GM21367 (cell line): ENCODE measurements around the gene FLNA.
"Not testable (repeated sequence)": the region's sequence is repeated elsewhere in the genome, so short reads cannot be mapped to it uniquely, and the experiment has no call there.

Experiments
- ATAC-seq: cut with Tn5 transposase; IDR thresholded peaks from one replicate; pipeline ENCODE4 v1.9.1; 2021; ENCODE audit not compliant: unreplicated experiment

Gene FLNA

DNA sequence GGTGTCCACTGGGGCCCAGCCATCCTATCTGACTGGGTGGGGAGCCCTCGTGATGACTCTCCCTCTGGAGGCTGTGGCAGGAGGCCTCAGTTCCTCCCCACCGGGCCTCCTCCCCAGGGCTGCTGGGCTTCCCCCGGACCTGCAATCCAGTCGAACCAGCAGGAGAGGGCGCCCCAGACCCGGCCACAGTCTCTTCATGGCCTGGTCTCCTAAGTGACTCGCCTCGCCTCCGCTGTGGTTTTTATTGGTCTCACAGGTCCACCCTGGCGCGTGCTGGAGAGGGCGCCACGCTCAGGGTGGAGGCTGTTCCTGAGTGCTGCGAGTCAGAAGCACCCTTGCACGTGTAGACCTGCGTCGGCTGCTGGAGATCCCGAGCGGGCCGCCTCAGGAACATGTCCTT, 30.8 kb downstream of the FLNA start:
- ATAC-seq = not testable (repeated sequence)

DNA sequence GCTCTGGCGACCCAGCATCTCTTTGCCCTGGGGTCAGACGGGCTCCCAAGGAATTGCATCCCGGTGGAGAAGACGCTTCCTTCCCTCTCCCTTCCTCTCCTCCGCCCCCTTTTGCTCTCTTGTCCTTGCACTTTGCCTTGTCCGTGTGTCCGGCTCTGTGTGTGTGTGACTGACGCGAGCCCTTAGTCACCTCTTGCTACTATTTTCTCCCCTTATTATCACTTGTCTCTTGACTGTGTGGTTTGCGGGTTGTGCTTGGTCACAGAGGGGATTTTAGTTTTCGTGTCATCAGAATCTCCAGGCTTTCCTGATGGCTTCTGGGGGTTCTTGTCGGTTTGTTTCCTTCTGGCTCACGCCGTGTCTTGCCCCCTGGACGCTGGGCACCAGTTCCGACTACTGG, 31.4 kb downstream of the FLNA start:
- ATAC-seq = not testable (repeated sequence)

- peak; percentile 64 for ATAC-seq
Measured at GRCh38 chrX:154341399-154342298, 32.8 kb downstream of the FLNA start.

DNA sequence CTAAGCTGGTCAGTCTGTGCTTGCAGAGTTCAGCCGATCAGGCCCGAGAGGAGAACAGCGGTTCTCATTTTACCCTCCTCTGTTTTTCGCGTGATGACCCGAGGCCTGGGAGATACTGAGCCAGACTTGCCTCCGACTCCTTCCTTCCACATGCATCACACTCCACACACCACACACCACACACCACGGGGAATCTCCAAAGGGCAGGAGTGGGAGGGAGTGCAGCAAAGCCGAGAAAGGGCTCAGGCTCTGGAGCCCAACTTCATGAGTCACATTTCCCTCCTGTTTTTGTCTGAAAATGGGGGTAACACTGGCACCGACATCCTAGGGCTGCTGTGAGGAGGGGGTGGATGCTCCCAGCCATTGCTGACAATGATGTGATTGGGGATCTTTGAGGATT, 39.9 kb downstream of the FLNA start:
- ATAC-seq = no peak

DNA sequence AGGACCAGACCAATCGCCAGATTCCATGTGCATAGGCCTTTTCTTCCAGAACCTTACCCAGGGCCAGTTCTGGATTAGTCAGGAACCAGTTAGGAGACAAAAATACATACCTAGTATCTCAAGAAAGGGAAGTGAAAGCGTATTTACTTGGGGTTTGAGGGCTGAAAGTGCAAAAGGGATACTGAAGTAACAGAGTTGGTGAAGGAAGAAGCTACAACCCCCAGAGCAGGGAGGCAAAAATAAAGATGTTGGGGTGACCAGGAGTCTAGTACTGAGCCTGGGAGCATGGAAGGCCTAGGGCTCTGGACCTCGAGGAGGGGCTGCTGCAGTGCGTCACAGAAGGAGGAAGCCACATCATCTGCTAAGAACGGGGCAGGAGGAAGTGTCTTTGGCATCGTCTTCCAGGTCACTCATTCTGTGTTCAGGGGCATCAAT, 40.6 kb downstream of the FLNA start:
- no peak for ATAC-seq

- ATAC-seq = no peak
Measured at GRCh38 chrX:154333116-154333515, 41.3 kb downstream of the FLNA start.

GRCh38 chrX:154332561-154332960, 41.9 kb downstream of the FLNA start:
- ATAC-seq = no peak

GRCh38 chrX:154329294-154329693, 45.1 kb downstream of the FLNA start:
- no peak for ATAC-seq

DNA sequence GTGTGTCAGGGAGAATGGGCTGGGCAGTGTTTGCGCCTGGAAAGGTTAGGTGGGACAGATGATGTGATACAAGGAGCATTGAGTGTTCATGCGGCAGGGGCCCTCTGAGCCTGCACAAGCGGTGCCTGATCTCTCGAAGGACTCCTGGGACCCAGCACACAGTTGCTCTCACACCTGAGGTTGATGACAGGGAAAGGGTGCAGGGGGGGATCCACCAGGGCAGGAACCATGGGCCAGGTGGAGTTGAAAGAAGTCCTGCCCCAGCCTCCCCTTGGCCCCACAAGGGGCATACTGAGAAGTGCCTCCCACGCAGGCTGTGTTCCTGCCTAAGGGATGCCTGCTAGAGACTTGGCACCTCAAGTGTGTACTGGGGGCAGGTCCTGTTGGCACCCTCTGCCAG, 45.8 kb downstream of the FLNA start:
- ATAC-seq = no peak

DNA sequence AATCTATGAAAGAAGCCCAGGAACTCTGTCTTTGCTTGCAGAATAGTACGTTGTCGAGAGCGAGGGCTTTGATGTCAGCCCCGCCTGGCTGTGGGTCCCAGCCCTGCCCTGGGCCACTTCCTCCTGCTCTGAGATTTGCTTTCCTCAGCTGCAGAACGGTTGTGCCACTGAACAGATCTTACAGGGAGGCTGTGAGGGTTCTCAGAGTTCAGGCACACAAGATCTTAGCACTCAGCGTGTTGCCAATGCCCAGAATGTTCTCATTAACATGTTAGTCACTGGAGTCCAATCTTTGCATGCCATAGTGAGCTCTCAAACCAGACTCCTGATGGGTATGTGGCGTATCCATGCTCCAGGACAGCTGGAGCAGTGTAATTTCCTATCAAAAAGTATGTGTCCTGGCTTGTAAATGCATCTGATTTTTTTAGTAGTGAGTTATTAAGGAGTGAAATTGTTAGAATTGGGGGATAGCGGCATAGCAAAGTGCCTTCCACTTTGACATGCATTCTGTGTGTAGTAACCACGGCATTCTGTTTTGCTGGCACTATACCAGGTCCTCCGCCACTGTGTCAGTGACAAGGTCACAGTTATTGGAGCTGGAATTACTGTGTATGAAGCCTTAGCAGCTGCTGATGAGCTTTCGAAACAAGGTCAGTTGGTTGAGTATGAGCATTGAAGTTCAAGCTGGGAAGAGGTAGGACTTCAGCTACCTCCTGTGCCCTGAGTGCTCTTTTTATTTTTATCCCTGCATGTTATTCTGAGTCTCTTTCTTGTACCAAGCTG, 47.2 kb downstream of the FLNA start:
- ATAC-seq = no peak

DNA sequence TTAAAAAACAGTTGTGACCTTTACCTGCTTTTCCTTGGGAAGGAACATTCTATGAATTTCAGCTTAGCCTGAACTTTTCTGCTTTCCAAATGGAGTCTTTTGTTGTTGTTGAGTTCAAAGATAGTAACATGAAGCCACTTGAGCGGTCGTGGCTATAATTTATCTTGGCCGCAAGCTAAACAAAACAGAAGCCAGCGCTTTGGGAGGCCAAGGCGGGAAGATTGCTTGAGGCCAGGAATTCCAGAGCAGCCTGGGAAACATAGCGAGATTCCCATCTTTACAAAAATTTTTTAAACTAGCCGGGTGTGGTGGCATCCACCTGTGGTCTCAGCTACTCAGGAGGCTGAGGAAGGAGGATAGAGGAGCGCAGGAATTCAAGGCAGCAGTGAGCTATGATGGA, 48.9 kb downstream of the FLNA start:
- ATAC-seq = no peak

DNA sequence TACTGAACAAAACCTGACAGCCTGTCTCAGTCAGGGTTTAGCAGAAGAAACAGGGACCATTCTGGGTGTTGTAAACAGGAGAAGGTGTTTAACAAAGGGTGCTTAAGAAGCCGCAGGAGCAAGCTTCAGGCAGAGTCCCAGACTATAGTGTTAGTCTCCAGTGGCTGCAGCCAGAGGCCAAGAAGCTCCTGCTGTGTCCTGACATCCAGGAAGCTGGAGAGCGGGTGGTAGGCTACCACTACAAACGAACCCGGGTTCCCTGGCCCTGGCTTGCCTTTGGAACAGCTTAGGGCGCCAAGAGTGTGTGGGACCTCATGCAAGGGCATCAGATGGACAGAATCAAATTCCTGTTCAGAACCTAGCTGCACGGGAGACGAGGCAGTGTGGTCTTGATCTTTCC, 50.9 kb downstream of the FLNA start:
- ATAC-seq = no peak

- ATAC-seq = no peak
Measured at GRCh38 chrX:154322890-154323289, 51.5 kb downstream of the FLNA start.

DNA sequence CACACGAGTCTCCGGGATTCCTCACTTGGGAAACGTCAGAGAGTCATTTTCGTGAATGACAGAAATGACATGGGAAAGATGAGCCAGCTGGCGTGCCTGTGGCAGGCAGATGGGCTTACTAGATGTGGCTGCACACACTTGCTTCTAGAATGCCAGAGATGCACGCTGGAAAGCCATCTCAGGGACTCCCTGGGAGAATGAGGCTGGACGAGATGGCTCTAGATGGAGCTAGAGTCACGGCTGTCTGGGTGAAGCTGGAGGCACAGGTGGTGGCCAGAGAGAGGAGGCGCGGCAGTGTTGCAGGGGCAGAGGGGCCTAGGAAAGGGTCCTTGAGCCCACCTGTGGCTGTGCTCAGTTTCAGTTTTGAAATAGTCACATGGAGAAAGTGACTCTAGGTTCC, 52.8 kb downstream of the FLNA start:
- ATAC-seq = no peak

DNA sequence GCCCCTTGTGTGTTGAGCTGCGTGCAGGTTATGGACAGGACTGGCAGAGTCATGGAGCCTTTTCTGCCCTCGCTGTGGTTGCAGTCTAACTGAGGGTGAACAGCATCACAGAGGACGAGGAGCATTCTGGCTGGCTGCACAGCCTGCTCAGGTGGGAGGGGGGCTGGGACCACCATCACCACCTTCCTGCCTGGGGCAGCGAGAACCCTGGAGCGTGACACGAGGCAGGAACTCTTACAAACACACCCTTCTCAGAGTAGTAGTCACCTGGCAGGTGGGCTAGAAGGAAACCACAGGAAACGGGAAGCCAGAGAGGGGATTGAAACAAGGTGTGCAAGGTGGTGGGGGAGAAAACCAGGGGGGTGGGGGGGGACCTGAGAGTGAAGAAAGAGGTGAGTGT, 53.3 kb downstream of the FLNA start:
- ATAC-seq = no peak

- no peak for ATAC-seq
Measured at GRCh38 chrX:154320406-154320805, 54.0 kb downstream of the FLNA start.

- ATAC-seq = no peak
Measured at GRCh38 chrX:154317391-154317995, 56.9 kb downstream of the FLNA start.

DNA sequence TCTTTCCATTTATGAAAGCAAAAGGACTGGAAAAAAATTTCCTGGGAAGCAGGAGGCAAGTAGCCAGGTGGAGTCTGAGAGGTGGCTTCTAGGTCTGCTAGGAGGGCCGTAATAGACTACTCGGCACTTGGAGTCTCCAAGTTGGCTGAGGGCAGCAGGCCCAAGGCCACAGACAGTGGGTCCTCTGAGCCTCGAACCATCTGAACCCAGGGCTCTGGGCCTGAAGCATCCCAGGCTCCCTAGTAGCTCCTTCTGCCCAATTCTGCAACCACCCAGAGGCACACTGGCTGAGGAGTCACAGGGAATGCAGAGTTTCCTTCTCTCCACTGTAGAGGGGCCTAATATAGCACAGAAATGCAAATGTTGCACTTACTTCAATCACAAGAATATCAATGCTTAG, 59.0 kb downstream of the FLNA start:
- ATAC-seq = no peak

DNA sequence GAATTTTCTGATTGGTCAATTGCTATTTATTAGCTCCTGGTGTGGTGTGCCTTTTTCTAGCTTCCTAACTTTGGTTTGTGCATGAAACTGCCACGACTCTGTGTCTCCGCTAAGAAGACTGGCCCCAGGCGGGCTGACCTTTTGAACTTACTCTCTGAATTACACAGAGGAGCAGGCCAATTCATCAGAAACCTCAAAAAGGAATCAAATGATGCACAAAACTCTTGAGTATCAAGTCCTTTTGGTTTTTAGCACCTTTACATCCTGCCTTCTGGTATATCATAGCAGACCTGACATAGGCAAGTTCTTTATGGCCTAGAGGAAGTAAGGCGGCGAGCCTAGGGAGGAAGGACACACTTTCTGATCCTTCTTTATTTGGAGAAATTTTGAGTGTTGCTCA, 61.3 kb downstream of the FLNA start:
- ATAC-seq = no peak

DNA sequence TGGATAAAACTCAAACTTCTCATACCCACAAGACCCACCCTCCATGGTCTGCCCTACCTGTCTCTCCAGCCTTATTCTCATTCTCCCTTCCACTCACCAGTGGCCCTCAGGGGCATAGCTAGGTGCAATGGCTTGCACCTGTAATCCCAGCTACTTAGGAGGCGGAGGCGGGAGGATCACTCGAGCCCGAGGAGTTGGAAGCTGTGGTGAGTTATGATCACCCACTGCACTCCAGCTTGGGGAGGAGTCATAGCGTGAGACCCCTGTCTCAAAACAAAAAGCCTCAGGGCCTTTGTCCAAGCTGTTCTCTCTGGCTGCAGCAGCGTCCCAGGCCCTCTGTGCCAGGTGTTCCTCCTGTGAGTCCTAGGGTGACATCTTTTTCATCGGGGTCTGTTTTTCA, 62.3 kb downstream of the FLNA start:
- no peak for ATAC-seq

GRCh38 chrX:154310616-154311536, 63.6 kb downstream of the FLNA start:
- no peak for ATAC-seq
